CD14-positive monocyte (primary cell): ENCODE measurements around the gene TCOF1. TPM values are rescaled to one million over a fixed set of nuclear protein-coding genes. Genes with fewer than 3 reads are reported as not detected.
A peak's percentile ranks its signal among the peaks of the same experiment; 100 is the strongest.

Source experiments
- DNase-seq, 3 donors: peaks; one replicate each; pipeline ENCODE4 v3.0.0-alpha.2; 2011 to 2022
- H2AFZ ChIP-seq: 2 replicates; pipeline ENCODE4 v1.6.0; 2012; ENCODE audit warnings: mild to moderate bottlenecking, low read depth, low read length, inconsistent platforms; ENCODE audit not compliant: insufficient read depth, poor library complexity, severe bottlenecking
- H3K27ac ChIP-seq, 2 donors: 1 replicate in 1 of 2; 2 replicates in 1 of 2; pipeline ENCODE4 v1.5.1; 2012 to 2013; ENCODE audit warnings: low read length in 2 of 2, control low read depth in 1 of 2, inconsistent platforms in 1 of 2, low read depth in 1 of 2, mild to moderate bottlenecking in 1 of 2
- H3K27me3 ChIP-seq, 2 donors: one replicate each; pipeline versions ENCODE4 v1.6.0 to v1.6.1; 2011 to 2013; ENCODE audit warnings: low read length in 2 of 2; ENCODE audit not compliant: control insufficient read depth in 2 of 2, insufficient read depth in 2 of 2
- H3K36me3 ChIP-seq, 2 donors: replicated peaks in 1 of 2; 1 replicate in 1 of 2; 2 replicates in 1 of 2; pipeline versions ENCODE4 v1.5.1 to v1.6.1; 2012 to 2013; ENCODE audit warnings: low read length in 2 of 2, control low read depth in 1 of 2, inconsistent platforms in 1 of 2, mild to moderate bottlenecking in 1 of 2; ENCODE audit not compliant: insufficient read depth in 2 of 2, control insufficient read depth in 1 of 2
- H3K4me1 ChIP-seq, 2 donors: 1 replicate in 1 of 2; 2 replicates in 1 of 2; pipeline versions ENCODE4 v1.5.1 to v1.6.1; 2012 to 2013; ENCODE audit warnings: low read length in 2 of 2, control low read depth in 1 of 2, inconsistent platforms in 1 of 2, mild to moderate bottlenecking in 1 of 2, moderate library complexity in 1 of 2; ENCODE audit not compliant: insufficient read depth in 2 of 2, control insufficient read depth in 1 of 2
- H3K4me2 ChIP-seq: replicated peaks from 2 replicates; pipeline ENCODE3; 2012; ENCODE audit warnings: low read length, moderate library complexity, mild to moderate bottlenecking; ENCODE audit not compliant: poor library complexity, severe bottlenecking; ENCODE audit errors: extremely low read depth
- H3K4me3 ChIP-seq, 3 experiments: fragments of 200-600 bp in 1 of 3; sonication (generic) in 1 of 3; replicated peaks in 1 of 3; 1 replicate in 2 of 3; 2 replicates in 1 of 3; pipeline ENCODE4 v1.5.1; 2011 to 2013; ENCODE audit warnings: low read length in 3 of 3, mild to moderate bottlenecking in 3 of 3, control low read depth in 2 of 3, low read depth in 2 of 3, inconsistent platforms in 1 of 3, moderate library complexity in 1 of 3
- H3K79me2 ChIP-seq: 2 replicates; pipeline ENCODE4 v1.6.0; 2012; ENCODE audit warnings: mild to moderate bottlenecking, control low read depth, inconsistent platforms, low read length, moderate library complexity; ENCODE audit not compliant: insufficient read depth
- H3K9ac ChIP-seq: 2 replicates; pipeline ENCODE4 v1.6.0; 2017; ENCODE audit warnings: low read length, mild to moderate bottlenecking; ENCODE audit not compliant: insufficient read depth, poor library complexity, severe bottlenecking
- H3K9me3 ChIP-seq, 2 donors: replicated peaks in 1 of 2; 1 replicate in 1 of 2; 2 replicates in 1 of 2; pipeline versions ENCODE4 v1.5.1 to v1.6.1; 2012 to 2013; ENCODE audit warnings: low read length in 2 of 2, control low read depth in 1 of 2; ENCODE audit not compliant: control insufficient read depth in 1 of 2, insufficient read depth in 1 of 2
- H4K20me1 ChIP-seq: 2 replicates; pipeline ENCODE4 v1.6.0; 2012; ENCODE audit warnings: mild to moderate bottlenecking, low read length, control low read depth, moderate library complexity; ENCODE audit not compliant: insufficient read depth
- H3K27ac Mint-ChIP-seq, 7 donors: one replicate each; pipeline ENCODE4 v1.8.0; 2020; ENCODE audit warnings: mild to moderate bottlenecking in 7 of 7, mixed read lengths in 7 of 7, moderate library complexity in 6 of 7, inconsistent platforms in 2 of 7
- H3K27me3 Mint-ChIP-seq, 3 donors: one replicate each; pipeline ENCODE4 v1.8.0; 2021 to 2022; ENCODE audit warnings: low read depth in 3 of 3, mild to moderate bottlenecking in 3 of 3, mixed read lengths in 3 of 3, moderate library complexity in 3 of 3, inconsistent platforms in 1 of 3
- H3K36me3 Mint-ChIP-seq, 2 donors: one replicate each; pipeline ENCODE4 v1.8.0; 2020; ENCODE audit warnings: mixed read lengths in 2 of 2, inconsistent platforms in 1 of 2, mild to moderate bottlenecking in 1 of 2
- H3K4me1 Mint-ChIP-seq: one replicate; pipeline ENCODE4 v1.8.0; 2020; ENCODE audit warnings: mild to moderate bottlenecking, mixed read lengths
- H3K4me3 Mint-ChIP-seq, 2 donors: one replicate each; pipeline ENCODE4 v1.8.0; 2020; ENCODE audit warnings: mild to moderate bottlenecking in 2 of 2, mixed read lengths in 2 of 2, moderate library complexity in 1 of 2
- H3K9me3 Mint-ChIP-seq, 7 donors: one replicate each; pipeline ENCODE4 v1.8.0; 2020 to 2022; ENCODE audit warnings: mixed read lengths in 7 of 7, mild to moderate bottlenecking in 6 of 7, moderate library complexity in 6 of 7, inconsistent platforms in 2 of 7
- CTCF ChIP-seq: fragments of 200-600 bp; IDR thresholded peaks from one replicate; pipeline ENCODE4 v1.8.0; 2022; ENCODE audit warnings: antibody characterized with exemption, mild to moderate bottlenecking
- WGBS: methylation state at CpG from one replicate; pipeline ENCODE4 v1.1.5; 2013; ENCODE audit warnings: missing lambda C conversion rate; ENCODE audit not compliant: insufficient coverage; 5-methylcytosine and 5-hydroxymethylcytosine counted together
- intact Hi-C, 2 donors: fragments of 100-400 bp; cut with micrococcal nuclease; formaldehyde crosslinking; loops; one replicate each; pipeline versions ENCODE4 v1.15.0 to v1.15.1; 2023
- polyA plus RNA-seq, 3 donors: library from polyadenylated mRNA; depleted of rRNA in 1 of 3; unstranded in 2 of 3; stranded (reverse) in 1 of 3; fragments of 300-500 nt in 2 of 3; fragments of >200 nt in 1 of 3; fragmentation: Illumina TruSeq in 2 of 3; gene quantifications; 1 replicate in 2 of 3; 2 replicates in 1 of 3; pipeline ENCODE4 v1.2.3, GENCODE V29; 2012 to 2021

Gene TCOF1
- polyA plus RNA-seq, 3 donors, result 1.4 to 18.0 (median 2.3) TPM

- H3K27me3 ChIP-seq, result no peaks in the 10 kb centered on the region
- no peak overlapping the region for H3K4me2 ChIP-seq
- H3K9ac ChIP-seq, result no peak overlapping the region
- H3K79me2 ChIP-seq, result no peaks in the 10 kb centered on the region
- intact Hi-C loops, result no loop called here
- no peak overlapping the region for H3K27ac ChIP-seq
- TF ChIP-seq CTCF, result no peak
- no peak overlapping the region for H3K27ac Mint-ChIP-seq
- WGBS, result 92% methylated on average over 2 of the region's 4 CpGs
- H3K4me1 Mint-ChIP-seq, result peaks cover under 1% of the 10 kb centered on the region
- no peak for DNase-seq
- no peak overlapping the region for H2AFZ ChIP-seq
- H3K4me1 ChIP-seq, result no peaks in the 10 kb centered on the region
- H3K9me3 Mint-ChIP-seq, result peaks cover 0 to 1% (median 0%) of the 10 kb centered on the region in 7 donors
- no peaks in the 10 kb centered on the region for H3K36me3 ChIP-seq
- no peaks in the 10 kb centered on the region for H3K36me3 Mint-ChIP-seq
- H3K4me3 Mint-ChIP-seq, result no peak overlapping the region
- peaks cover 0 to 6% (median 4%) of the 10 kb centered on the region in 3 donors for H3K27me3 Mint-ChIP-seq
- no peak overlapping the region for H3K4me3 ChIP-seq
- no peaks in the 10 kb centered on the region for H3K9me3 ChIP-seq
- H4K20me1 ChIP-seq, result no peaks in the 10 kb centered on the region
Observed at GRCh38 chr5:150335778-150336177, 21.7 kb upstream of the TCOF1 start.

DNA sequence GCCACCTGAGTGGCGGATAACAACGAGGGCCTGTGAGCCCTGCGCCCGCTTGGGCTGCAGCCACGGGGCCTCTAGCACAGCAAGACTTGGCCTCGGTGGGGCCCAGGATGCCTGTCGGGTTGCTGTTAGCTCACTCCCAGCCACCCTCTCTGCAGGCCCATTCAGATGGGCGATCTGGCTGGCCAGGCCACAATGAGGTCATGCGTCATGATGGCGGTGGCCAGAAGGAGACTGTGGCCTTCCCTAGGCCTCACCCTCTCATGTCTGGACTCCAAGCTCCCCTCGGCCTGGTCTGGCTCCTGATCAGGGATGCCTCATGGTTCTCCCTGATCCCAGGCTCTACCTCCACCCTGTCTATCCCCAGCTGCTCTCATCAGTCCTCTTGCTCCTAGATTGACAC lies 19.0 kb upstream of the TCOF1 start:
- 98% methylated on average over 11 of the region's 11 CpGs for WGBS
- Mint-ChIP-seq H3K4me1 (peaks cover 6% of the 10 kb centered on the region), H3K27me3 (peaks cover 0 to 5% (median 4%) of the 10 kb centered on the region in 3 donors), H3K36me3 (no peaks in the 10 kb centered on the region), H3K4me3 (no peak overlapping the region), H3K9me3 (peaks cover 0 to 1% (median 0%) of the 10 kb centered on the region in 7 donors), H3K27ac (peak overlapping the region in 1 of 7 donors; percentile 55)
- H2AFZ ChIP-seq, result no peak overlapping the region
- H3K4me3 ChIP-seq, result no peak overlapping the region
- DNase-seq, result no peak
- no peaks in the 10 kb centered on the region for H3K27me3 ChIP-seq
- TF ChIP-seq CTCF, result no peak
- intact Hi-C loops, result no loop called here
- no peaks in the 10 kb centered on the region for H3K79me2 ChIP-seq
- no peaks in the 10 kb centered on the region for H3K36me3 ChIP-seq
- H3K4me1 ChIP-seq, result no peaks in the 10 kb centered on the region
- H3K9me3 ChIP-seq, result no peaks in the 10 kb centered on the region
- no peak overlapping the region for H3K27ac ChIP-seq
- no peak overlapping the region for H3K9ac ChIP-seq
- no peak overlapping the region for H3K4me2 ChIP-seq
- no peaks in the 10 kb centered on the region for H4K20me1 ChIP-seq
